ENCODE measurements around the gene KCNAB2.

The KCNAB2 gene

GRCh38 chr1:6045561-6045960 is at the start of gene KCNAB2:
Gene KCNAB2 (plus strand): TSS chr1:6045888. CDS start chr1:6051537, 5,649 bp downstream.
- Histone ChIP-seq H3K4me1 (ENCODE audit: control insufficient read depth, insufficient read depth, low read length) (no peaks in the 10 kb centered on the region), H3K4me3 (ENCODE audit: low read length) (no peak within 1 kb of the TSS), H3K36me3 (ENCODE audit: control insufficient read depth, insufficient read depth, low read length) (no peaks in the 10 kb centered on the region), H3K27ac (ENCODE audit: low read depth, low read length) (no peak within 1 kb of the TSS), H3K9ac (ENCODE audit: low read length) (no peak within 1 kb of the TSS), H3K27me3 (ENCODE audit: control insufficient read depth, insufficient read depth, low read length) (no peaks in the 10 kb centered on the region)

- Histone ChIP-seq H3K36me3 (ENCODE audit: control insufficient read depth, insufficient read depth, low read length) (no peaks in the 10 kb centered on the region), H3K27me3 (ENCODE audit: control insufficient read depth, insufficient read depth, low read length) (peaks cover 5% of the 10 kb centered on the region), H3K4me3 (ENCODE audit: low read length) (no peak overlapping the region), H3K4me1 (ENCODE audit: control insufficient read depth, insufficient read depth, low read length) (no peaks in the 10 kb centered on the region), H3K27ac (ENCODE audit: low read depth, low read length) (no peak overlapping the region), H3K9ac (ENCODE audit: low read length) (no peak overlapping the region)
Measured at GRCh38 chr1:5996641-5997270, 48.9 kb upstream of the KCNAB2 start.

- Histone ChIP-seq H3K4me3 (ENCODE audit: low read length) (no peak overlapping the region), H3K27me3 (ENCODE audit: control insufficient read depth, insufficient read depth, low read length) (peaks cover 5% of the 10 kb centered on the region), H3K4me1 (ENCODE audit: control insufficient read depth, insufficient read depth, low read length) (no peaks in the 10 kb centered on the region), H3K36me3 (ENCODE audit: control insufficient read depth, insufficient read depth, low read length) (no peaks in the 10 kb centered on the region), H3K9ac (ENCODE audit: low read length) (no peak overlapping the region), H3K27ac (ENCODE audit: low read depth, low read length) (no peak overlapping the region)
Measured at GRCh38 chr1:5997316-5997715, 48.4 kb upstream of the KCNAB2 start.

- H3K36me3 ChIP-seq (ENCODE audit: control insufficient read depth, insufficient read depth, low read length) = no peaks in the 10 kb centered on the region
- H3K9ac ChIP-seq (ENCODE audit: low read length) = no peak overlapping the region
- no peaks in the 10 kb centered on the region for H3K4me1 ChIP-seq (ENCODE audit: control insufficient read depth, insufficient read depth, low read length)
- no peak overlapping the region for H3K27ac ChIP-seq (ENCODE audit: low read depth, low read length)
- H3K4me3 ChIP-seq (ENCODE audit: low read length) = no peak overlapping the region
- peaks cover 5% of the 10 kb centered on the region for H3K27me3 ChIP-seq (ENCODE audit: control insufficient read depth, insufficient read depth, low read length)
Measured at GRCh38 chr1:5998051-5998905, 47.4 kb upstream of the KCNAB2 start.

GRCh38 chr1:5998906-5999301 is 46.8 kb upstream of the KCNAB2 start:
- no peaks in the 10 kb centered on the region for H3K27me3 ChIP-seq (ENCODE audit: control insufficient read depth, insufficient read depth, low read length)
- no peak overlapping the region for H3K27ac ChIP-seq (ENCODE audit: low read depth, low read length)
- H3K9ac ChIP-seq (ENCODE audit: low read length) = no peak overlapping the region
- H3K4me1 ChIP-seq (ENCODE audit: control insufficient read depth, insufficient read depth, low read length) = no peaks in the 10 kb centered on the region
- no peak overlapping the region for H3K4me3 ChIP-seq (ENCODE audit: low read length)
- no peaks in the 10 kb centered on the region for H3K36me3 ChIP-seq (ENCODE audit: control insufficient read depth, insufficient read depth, low read length)

- H3K27me3 ChIP-seq (ENCODE audit: control insufficient read depth, insufficient read depth, low read length) = no peaks in the 10 kb centered on the region
- H3K9ac ChIP-seq (ENCODE audit: low read length) = no peak overlapping the region
- H3K4me3 ChIP-seq (ENCODE audit: low read length) = no peak overlapping the region
- no peaks in the 10 kb centered on the region for H3K4me1 ChIP-seq (ENCODE audit: control insufficient read depth, insufficient read depth, low read length)
- H3K27ac ChIP-seq (ENCODE audit: low read depth, low read length) = no peak overlapping the region
- H3K36me3 ChIP-seq (ENCODE audit: control insufficient read depth, insufficient read depth, low read length) = no peaks in the 10 kb centered on the region
Measured at GRCh38 chr1:5999711-6000443, 45.8 kb upstream of the KCNAB2 start.

- no peaks in the 10 kb centered on the region for H3K36me3 ChIP-seq (ENCODE audit: control insufficient read depth, insufficient read depth, low read length)
- no peak overlapping the region for H3K4me3 ChIP-seq (ENCODE audit: low read length)
- no peaks in the 10 kb centered on the region for H3K4me1 ChIP-seq (ENCODE audit: control insufficient read depth, insufficient read depth, low read length)
- no peak overlapping the region for H3K9ac ChIP-seq (ENCODE audit: low read length)
- H3K27me3 ChIP-seq (ENCODE audit: control insufficient read depth, insufficient read depth, low read length) = no peaks in the 10 kb centered on the region
- H3K27ac ChIP-seq (ENCODE audit: low read depth, low read length) = no peak overlapping the region
Measured at GRCh38 chr1:6000444-6001288, 45.0 kb upstream of the KCNAB2 start.

- Histone ChIP-seq H3K9ac (ENCODE audit: low read length) (no peak overlapping the region), H3K4me1 (ENCODE audit: control insufficient read depth, insufficient read depth, low read length) (no peaks in the 10 kb centered on the region), H3K4me3 (ENCODE audit: low read length) (no peak overlapping the region), H3K27ac (ENCODE audit: low read depth, low read length) (no peak overlapping the region), H3K36me3 (ENCODE audit: control insufficient read depth, insufficient read depth, low read length) (no peaks in the 10 kb centered on the region), H3K27me3 (ENCODE audit: control insufficient read depth, insufficient read depth, low read length) (no peaks in the 10 kb centered on the region)
Measured at GRCh38 chr1:6001992-6002576, 43.6 kb upstream of the KCNAB2 start.

- Histone ChIP-seq H3K9ac (ENCODE audit: low read length) (no peak overlapping the region), H3K36me3 (ENCODE audit: control insufficient read depth, insufficient read depth, low read length) (no peaks in the 10 kb centered on the region), H3K27me3 (ENCODE audit: control insufficient read depth, insufficient read depth, low read length) (no peaks in the 10 kb centered on the region), H3K4me3 (ENCODE audit: low read length) (no peak overlapping the region), H3K27ac (ENCODE audit: low read depth, low read length) (no peak overlapping the region), H3K4me1 (ENCODE audit: control insufficient read depth, insufficient read depth, low read length) (no peaks in the 10 kb centered on the region)
Measured at GRCh38 chr1:6002714-6003501, 42.8 kb upstream of the KCNAB2 start.

GRCh38 chr1:6003568-6004411 is 41.9 kb upstream of the KCNAB2 start:
- H3K9ac ChIP-seq (ENCODE audit: low read length) = no peak overlapping the region
- H3K27ac ChIP-seq (ENCODE audit: low read depth, low read length) = no peak overlapping the region
- no peaks in the 10 kb centered on the region for H3K27me3 ChIP-seq (ENCODE audit: control insufficient read depth, insufficient read depth, low read length)
- no peaks in the 10 kb centered on the region for H3K4me1 ChIP-seq (ENCODE audit: control insufficient read depth, insufficient read depth, low read length)
- no peak overlapping the region for H3K4me3 ChIP-seq (ENCODE audit: low read length)
- no peaks in the 10 kb centered on the region for H3K36me3 ChIP-seq (ENCODE audit: control insufficient read depth, insufficient read depth, low read length)
